Measurements from ENCODE around the gene ERFE.

DNA sequence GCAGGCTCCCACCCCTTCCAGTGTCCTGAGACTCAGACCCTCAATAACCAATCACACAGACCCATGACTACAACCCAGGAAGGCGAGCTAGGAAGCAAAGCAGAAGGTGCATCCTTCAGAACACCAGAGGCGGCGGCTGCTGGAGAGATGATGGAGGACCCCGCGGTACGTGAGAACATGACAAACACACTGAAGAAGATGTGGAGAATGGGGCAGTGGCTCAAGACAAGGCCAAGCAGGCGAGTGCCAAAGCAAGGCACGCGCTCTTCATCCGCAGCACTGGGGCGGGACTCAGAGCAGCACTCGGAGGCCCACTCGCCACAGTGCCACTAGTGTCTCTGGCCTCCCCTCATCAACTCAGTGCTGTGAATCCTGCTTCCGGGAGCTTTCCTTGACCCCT is 13.7 kb downstream of the ERFE start:
- TF ChIP-seq, protein P1, sequence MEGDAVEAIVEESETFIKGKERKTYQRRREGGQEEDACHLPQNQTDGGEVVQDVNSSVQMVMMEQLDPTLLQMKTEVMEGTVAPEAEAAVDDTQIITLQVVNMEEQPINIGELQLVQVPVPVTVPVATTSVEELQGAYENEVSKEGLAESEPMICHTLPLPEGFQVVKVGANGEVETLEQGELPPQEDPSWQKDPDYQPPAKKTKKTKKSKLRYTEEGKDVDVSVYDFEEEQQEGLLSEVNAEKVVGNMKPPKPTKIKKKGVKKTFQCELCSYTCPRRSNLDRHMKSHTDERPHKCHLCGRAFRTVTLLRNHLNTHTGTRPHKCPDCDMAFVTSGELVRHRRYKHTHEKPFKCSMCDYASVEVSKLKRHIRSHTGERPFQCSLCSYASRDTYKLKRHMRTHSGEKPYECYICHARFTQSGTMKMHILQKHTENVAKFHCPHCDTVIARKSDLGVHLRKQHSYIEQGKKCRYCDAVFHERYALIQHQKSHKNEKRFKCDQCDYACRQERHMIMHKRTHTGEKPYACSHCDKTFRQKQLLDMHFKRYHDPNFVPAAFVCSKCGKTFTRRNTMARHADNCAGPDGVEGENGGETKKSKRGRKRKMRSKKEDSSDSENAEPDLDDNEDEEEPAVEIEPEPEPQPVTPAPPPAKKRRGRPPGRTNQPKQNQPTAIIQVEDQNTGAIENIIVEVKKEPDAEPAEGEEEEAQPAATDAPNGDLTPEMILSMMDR (IDR thresholded peaks at IDR 0.05) = no peak
- no peak for TF ChIP-seq FOXK1 (CRISPR knock-in tag; IDR thresholded peaks at IDR 0.05)
- TF ChIP-seq SMAD3 (CRISPR knock-in tag; IDR thresholded peaks at IDR 0.05; ENCODE audit: borderline replicate concordance) = no peak
- TF ChIP-seq NFYB (CRISPR knock-in tag; conservative IDR thresholded peaks at IDR 0.05; ENCODE audit: low read depth) = no peak
- TF ChIP-seq, protein P2, sequence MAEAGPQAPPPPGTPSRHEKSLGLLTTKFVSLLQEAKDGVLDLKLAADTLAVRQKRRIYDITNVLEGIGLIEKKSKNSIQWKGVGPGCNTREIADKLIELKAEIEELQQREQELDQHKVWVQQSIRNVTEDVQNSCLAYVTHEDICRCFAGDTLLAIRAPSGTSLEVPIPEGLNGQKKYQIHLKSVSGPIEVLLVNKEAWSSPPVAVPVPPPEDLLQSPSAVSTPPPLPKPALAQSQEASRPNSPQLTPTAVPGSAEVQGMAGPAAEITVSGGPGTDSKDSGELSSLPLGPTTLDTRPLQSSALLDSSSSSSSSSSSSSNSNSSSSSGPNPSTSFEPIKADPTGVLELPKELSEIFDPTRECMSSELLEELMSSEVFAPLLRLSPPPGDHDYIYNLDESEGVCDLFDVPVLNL (CRISPR knock-in tag; IDR thresholded peaks at IDR 0.05; ENCODE audit: borderline replicate concordance, low read depth) = no peak
- no peak for TF ChIP-seq TCF7 (CRISPR knock-in tag; IDR thresholded peaks at IDR 0.05; ENCODE audit: low read depth)
- TF ChIP-seq, protein P3, sequence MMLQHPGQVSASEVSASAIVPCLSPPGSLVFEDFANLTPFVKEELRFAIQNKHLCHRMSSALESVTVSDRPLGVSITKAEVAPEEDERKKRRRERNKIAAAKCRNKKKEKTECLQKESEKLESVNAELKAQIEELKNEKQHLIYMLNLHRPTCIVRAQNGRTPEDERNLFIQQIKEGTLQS (CRISPR knock-in tag; conservative IDR thresholded peaks at IDR 0.05) = no peak
- TF ChIP-seq TEAD4 (CRISPR knock-in tag; IDR thresholded peaks at IDR 0.05) = no peak

Data from WTC11 (cell line).